Parathyroid adenoma (tissue), 2 donors: ENCODE data around the gene FABP1.

Experiments
- H2AFZ ChIP-seq: fragments of 300-600 bp; sonication (generic); one replicate; pipeline ENCODE4 v1.7.0; 2017; ENCODE audit warnings: antibody characterized with exemption, mild to moderate bottlenecking
- H3K27ac ChIP-seq: fragments of 300-600 bp; sonication (generic); one replicate; pipeline ENCODE4 v1.7.0; 2017
- H3K27me3 ChIP-seq: fragments of 300-600 bp; sonication (generic); one replicate; pipeline ENCODE4 v1.7.0; 2017; ENCODE audit warnings: low read length; ENCODE audit not compliant: control insufficient read depth, insufficient read depth
- H3K36me3 ChIP-seq: fragments of 300-600 bp; sonication (generic); one replicate; pipeline ENCODE4 v1.7.0; 2017; ENCODE audit warnings: low read length; ENCODE audit not compliant: control insufficient read depth, insufficient read depth
- H3K4me1 ChIP-seq: fragments of 300-600 bp; sonication (generic); one replicate; pipeline ENCODE4 v1.7.0; 2017; ENCODE audit warnings: control low read depth
- H3K4me2 ChIP-seq: fragments of 300-600 bp; sonication (generic); one replicate; pipeline ENCODE4 v1.7.0; 2017; ENCODE audit warnings: low read length
- H3K4me3 ChIP-seq: fragments of 300-600 bp; sonication (generic); one replicate; pipeline ENCODE4 v1.7.0; 2017; ENCODE audit warnings: low read depth, low read length
- H3K79me2 ChIP-seq: fragments of 300-600 bp; sonication (generic); one replicate; pipeline ENCODE4 v1.7.0; 2017; ENCODE audit warnings: control low read depth
- H3K9ac ChIP-seq: fragments of 300-600 bp; sonication (generic); one replicate; pipeline ENCODE4 v1.7.0; 2017; ENCODE audit warnings: mild to moderate bottlenecking
- H3K9me3 ChIP-seq: fragments of 300-600 bp; sonication (generic); one replicate; pipeline ENCODE4 v1.7.0; 2017; ENCODE audit warnings: low read length; ENCODE audit not compliant: control insufficient read depth
- CTCF ChIP-seq: fragments of 300-600 bp; sonication (generic); IDR thresholded peaks from one replicate; pipeline ENCODE4 v1.7.0; 2017; ENCODE audit warnings: antibody characterized with exemption, mild to moderate bottlenecking
- donor health status: primary hyperparathyroidism.

FABP1 gene

GRCh38 chr2:88171966-88172365 lies 44.1 kb upstream of the FABP1 start:
- TF ChIP-seq CTCF, result no peak
- no peaks in the 10 kb centered on the region for H3K36me3 ChIP-seq
- H3K79me2 ChIP-seq, result no peaks in the 10 kb centered on the region
- peaks cover 6% of the 10 kb centered on the region for H3K4me1 ChIP-seq
- H3K27me3 ChIP-seq, result no peaks in the 10 kb centered on the region
- peaks cover 4% of the 10 kb centered on the region for H3K9me3 ChIP-seq
- H3K4me3 ChIP-seq, result no peak overlapping the region
- no peak overlapping the region for H3K9ac ChIP-seq
- no peak overlapping the region for H3K27ac ChIP-seq
- no peak overlapping the region for H3K4me2 ChIP-seq
- H2AFZ ChIP-seq, result no peak overlapping the region

GRCh38 chr2:88170472-88170892 lies 42.6 kb upstream of the FABP1 start:
- TF ChIP-seq CTCF, result no peak
- H3K27me3 ChIP-seq, result no peaks in the 10 kb centered on the region
- H3K9ac ChIP-seq, result peak overlapping the region; percentile 51
- H3K36me3 ChIP-seq, result no peaks in the 10 kb centered on the region
- H3K4me3 ChIP-seq, result peak overlapping the region; percentile 71
- peaks cover 6% of the 10 kb centered on the region for H3K4me1 ChIP-seq
- H3K27ac ChIP-seq, result peak overlapping the region; percentile 67
- H3K4me2 ChIP-seq, result peak overlapping the region; percentile 40
- H3K9me3 ChIP-seq, result peaks cover 4% of the 10 kb centered on the region
- H3K79me2 ChIP-seq, result no peaks in the 10 kb centered on the region
- H2AFZ ChIP-seq, result peak overlapping the region; percentile 96

- Histone ChIP-seq H3K36me3 (no peaks in the 10 kb centered on the region), H3K4me2 (no peak overlapping the region), H3K9me3 (peaks cover 4% of the 10 kb centered on the region), H3K9ac (no peak overlapping the region), H3K4me3 (no peak overlapping the region), H3K27ac (no peak overlapping the region), H3K27me3 (no peaks in the 10 kb centered on the region), H3K4me1 (peaks cover 6% of the 10 kb centered on the region), H3K79me2 (no peaks in the 10 kb centered on the region), H2AFZ (no peak overlapping the region)
- no peak for TF ChIP-seq CTCF
Measured at GRCh38 chr2:88168386-88168785, 40.5 kb upstream of the FABP1 start.

- Histone ChIP-seq H2AFZ (no peak overlapping the region), H3K4me1 (peaks cover 6% of the 10 kb centered on the region), H3K27ac (no peak overlapping the region), H3K79me2 (no peaks in the 10 kb centered on the region), H3K9ac (no peak overlapping the region), H3K36me3 (no peaks in the 10 kb centered on the region), H3K4me2 (no peak overlapping the region), H3K9me3 (peaks cover 4% of the 10 kb centered on the region), H3K4me3 (no peak overlapping the region), H3K27me3 (no peaks in the 10 kb centered on the region)
- TF ChIP-seq CTCF, result no peak
Measured at GRCh38 chr2:88167740-88168139, 39.9 kb upstream of the FABP1 start.

GRCh38 chr2:88165332-88166003 lies 37.6 kb upstream of the FABP1 start:
- Histone ChIP-seq H3K79me2 (no peaks in the 10 kb centered on the region), H3K9ac (no peak overlapping the region), H3K4me2 (no peak overlapping the region), H3K27ac (no peak overlapping the region), H3K27me3 (no peaks in the 10 kb centered on the region), H2AFZ (no peak overlapping the region), H3K9me3 (peaks cover 4% of the 10 kb centered on the region), H3K4me3 (no peak overlapping the region), H3K4me1 (no peaks in the 10 kb centered on the region), H3K36me3 (no peaks in the 10 kb centered on the region)
- TF ChIP-seq CTCF, result no peak
